IPS DF 4.7 (cell line): ENCODE data around the gene IL7R.

Experiments
- DNase-seq: peaks from one replicate; pipeline ENCODE4 v3.0.0-alpha.2; 2013; ENCODE audit warnings: low spot score; ENCODE audit errors: extremely low read depth

IL7R gene

GRCh38 chr5:35903631-35904203 lies 47.0 kb downstream of the IL7R start:
- DNase-seq, result no peak

DNA sequence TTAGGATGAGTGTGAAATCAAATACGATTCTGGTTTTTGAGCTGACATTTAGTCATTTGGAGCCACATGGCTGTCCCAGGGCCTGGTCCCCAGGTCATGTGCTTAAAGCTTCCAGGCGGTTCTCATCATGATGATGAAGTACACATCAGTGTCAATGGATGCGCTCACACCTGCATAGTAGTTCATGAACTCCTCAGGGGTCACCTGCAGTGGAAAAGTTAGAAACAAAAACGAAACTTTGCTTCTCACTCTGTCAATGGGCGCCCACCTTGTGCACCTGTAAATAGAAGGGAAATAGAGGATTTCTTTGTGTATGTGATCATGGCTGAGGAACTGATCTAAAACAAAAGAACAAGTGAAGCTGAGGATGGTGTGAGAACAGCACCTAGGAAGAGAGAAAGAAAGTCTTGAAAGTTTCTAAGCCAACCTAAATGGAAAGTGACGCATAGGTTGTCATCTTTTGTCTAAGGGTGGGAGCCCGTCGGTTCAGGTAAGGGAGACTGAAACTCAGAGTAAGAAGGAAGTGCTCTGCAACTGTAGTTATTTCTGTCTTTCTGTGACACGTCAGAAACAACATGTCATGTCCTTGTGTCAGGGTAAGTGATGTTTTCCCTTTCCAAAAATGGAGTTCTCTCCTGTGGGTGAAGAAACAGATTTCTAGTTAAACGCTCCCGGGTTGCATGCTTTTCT lies 47.9 kb downstream of the IL7R start:
- no peak for DNase-seq

DNA sequence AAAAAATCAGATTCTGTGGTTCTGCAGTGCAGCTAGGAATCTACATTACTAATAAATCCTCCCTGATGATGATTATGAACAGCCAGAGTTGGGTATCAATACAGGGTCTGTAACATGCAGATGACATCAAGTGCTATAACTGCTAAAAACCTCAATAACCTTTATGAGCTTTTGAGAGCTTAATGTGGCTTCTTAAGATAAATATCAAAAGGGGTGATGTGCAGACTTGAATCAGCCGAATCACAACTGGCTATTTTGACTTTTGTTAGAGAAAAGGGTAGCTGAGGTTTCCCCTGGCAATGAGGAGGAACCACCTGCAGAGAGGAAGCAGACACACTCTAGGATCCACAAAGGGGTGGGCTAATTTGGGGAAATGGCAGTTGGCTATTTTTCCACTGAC lies 51.5 kb downstream of the IL7R start:
- no peak for DNase-seq

DNA sequence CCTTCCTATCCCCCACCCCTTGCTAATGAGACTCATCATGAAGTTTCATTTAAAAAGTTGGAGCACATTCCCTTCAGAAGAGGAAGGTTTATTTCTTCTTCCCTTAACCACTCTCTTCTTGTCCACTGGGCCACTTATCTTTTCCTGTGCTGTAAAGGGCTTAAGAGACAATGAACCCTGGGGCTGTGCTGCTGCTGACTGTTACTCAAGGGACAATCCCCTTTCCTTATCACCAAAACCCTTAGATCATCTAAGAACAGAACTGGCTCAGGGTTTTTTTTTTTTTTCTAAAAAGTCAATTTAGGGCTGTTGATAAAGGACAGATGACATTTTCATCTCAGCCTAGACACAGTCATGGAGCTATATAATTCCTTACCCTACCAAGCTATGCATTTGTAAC lies 52.1 kb downstream of the IL7R start:
- no peak for DNase-seq

- DNase-seq, result no peak
These were observed 62.5 kb downstream of the IL7R start for GRCh38 chr5:35919191-35919590.

GRCh38 chr5:35920890-35921289 lies 64.2 kb downstream of the IL7R start:
- DNase-seq, result no peak

DNA sequence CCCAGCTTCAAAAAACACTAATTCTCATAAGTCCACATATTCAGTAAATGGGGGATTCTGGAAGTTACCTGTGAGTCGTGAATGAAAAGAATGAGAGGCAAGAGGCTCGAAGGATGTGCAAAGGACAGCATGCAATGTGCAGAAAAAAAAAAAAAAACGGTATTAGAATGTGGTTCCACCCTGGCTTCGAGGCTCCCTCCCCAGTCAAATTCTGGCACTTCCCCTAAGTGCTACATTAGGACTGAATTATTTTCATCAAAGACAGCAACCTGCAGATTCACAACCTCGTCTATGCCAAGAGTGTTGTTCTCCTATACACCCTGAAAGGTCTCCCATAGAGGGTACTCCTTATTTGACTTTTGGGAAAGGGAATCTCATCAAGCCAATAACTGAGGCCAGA lies 65.2 kb downstream of the IL7R start:
- DNase-seq, result no peak

GRCh38 chr5:35922468-35922867 lies 65.8 kb downstream of the IL7R start:
- no peak for DNase-seq

GRCh38 chr5:35924122-35924949 lies 67.6 kb downstream of the IL7R start:
- no peak for DNase-seq

- no peak for DNase-seq
These were observed 68.4 kb downstream of the IL7R start for GRCh38 chr5:35924950-35925722.

DNA sequence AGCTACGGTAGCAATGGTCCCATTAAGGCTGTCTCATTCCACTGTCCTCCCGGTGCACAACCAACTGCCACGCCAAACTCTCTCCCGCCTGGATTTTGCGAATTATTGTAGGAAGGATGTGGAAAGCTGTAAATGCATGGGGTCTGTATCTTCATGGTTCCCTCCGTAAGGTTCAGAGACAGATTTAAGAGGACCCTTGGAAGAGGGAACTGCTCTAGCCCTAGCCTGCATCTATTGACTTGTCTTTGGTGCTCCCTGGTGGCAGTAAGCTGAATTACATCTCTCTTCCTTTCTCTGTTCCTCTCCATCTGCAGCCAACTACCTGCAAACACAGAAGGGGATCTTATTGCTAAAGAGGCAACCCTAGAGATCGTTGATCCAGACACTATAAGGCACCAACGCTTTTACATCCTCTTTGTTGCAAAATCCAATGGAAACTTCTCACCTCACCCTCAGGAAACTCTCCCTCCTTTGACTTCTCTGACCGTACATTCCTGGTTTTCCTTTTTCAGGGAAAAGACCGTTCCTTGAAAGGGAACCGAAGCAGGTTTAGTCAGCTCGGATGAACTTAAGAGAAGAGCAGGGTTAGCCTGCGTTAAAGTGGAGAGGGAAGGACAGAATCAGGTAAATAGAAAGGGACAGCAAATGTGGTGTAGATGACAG lies 69.8 kb downstream of the IL7R start:
- peak; percentile 46 for DNase-seq
